NCI-H748 treated with DMSO at 0.1 percent for 48 hours (cell line): ENCODE measurements around the gene RMI2.

Experiments used
- DNase-seq: peaks from one replicate; lab custom pipeline; 2025; lab: John Stamatoyannopoulos, UW

The RMI2 gene

GRCh38 chr16:11399261-11399831 is 54.1 kb downstream of the RMI2 start:
- DNase-seq: no peak

GRCh38 chr16:11400076-11400475 is 54.8 kb downstream of the RMI2 start:
- no peak for DNase-seq
